NCI-H446 treated with DMSO at 0.1 percent for 48 hours (cell line): ENCODE measurements around the gene ELMO2.

Experiments
- DNase-seq: peaks from one replicate; lab custom pipeline; 2025; lab: John Stamatoyannopoulos, UW

ELMO2 gene

DNA sequence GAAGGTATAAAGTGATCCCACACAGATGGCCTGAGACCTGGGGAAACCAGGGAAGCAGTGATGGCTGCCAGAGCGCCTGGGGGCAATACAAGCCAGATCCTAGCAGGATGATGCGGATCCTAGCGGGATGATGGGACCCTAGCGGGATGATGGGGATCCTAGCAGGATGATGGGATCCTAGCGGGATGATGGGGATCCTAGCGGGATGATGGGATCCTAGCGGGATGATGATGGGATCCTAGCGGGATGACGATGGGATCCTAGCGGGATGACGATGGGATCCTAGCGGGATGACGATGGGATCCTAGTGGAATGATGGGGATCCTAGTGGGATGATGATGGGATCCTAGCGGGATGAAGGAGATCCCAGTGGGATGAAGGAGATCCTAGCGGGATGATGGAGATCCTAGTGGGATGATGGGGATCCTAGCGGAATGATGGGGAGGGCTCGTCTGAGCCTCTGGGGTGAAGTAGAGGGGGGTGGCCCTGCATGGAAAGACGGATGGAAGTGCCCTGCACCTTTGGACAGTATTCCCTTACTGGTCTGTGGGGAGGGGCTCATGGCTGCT is 54.0 kb downstream of the ELMO2 start:
- DNase-seq = no peak

DNA sequence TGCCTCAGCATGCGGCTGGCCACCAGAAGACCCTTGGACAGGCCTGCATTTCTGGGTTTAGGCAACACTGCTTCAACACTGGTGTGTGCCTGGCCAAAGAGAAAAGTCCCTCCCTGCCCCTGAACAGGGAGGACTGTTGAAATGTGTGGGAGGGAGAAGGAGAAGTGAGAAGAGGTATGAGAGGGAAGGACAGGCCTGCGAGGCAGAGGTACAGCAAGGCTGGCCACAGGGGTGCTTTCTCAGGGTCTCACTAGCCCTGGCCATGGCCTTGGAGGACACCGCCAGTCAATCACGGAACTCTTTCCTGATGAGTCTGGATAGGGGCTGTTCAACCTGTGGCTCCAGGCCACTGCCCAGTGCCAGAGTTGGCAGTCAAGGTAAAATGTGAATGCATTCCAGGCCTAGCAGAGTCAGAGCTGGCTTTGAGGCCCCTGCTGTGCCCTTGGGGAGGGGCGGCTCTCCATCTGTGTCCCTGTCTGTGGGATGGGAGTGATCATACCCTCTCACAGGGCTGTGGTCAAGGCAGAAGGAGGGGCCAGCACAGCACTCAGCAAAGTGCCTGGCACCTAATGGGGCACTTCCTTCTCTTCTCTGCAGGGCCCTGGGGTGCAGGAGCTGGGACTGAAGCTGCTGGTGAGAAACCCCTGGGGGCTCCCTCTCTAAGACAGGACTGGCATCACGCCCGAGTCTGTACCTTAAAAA is 54.9 kb downstream of the ELMO2 start:
- no peak for DNase-seq

DNA sequence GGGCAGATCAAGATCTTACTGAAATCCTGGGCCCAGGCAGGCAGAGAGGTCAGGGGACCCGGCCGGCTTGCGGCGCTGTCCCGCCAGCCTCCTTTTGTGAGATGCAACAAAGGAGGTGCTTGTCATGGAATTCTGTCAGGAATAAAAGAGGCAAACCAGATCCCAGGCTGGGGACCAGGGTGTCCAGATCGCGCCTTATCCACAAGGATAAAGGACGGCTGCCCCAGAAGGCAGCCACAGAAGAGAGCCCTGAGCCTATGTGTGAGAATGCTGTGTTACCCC is 55.5 kb downstream of the ELMO2 start:
- no peak for DNase-seq

DNA sequence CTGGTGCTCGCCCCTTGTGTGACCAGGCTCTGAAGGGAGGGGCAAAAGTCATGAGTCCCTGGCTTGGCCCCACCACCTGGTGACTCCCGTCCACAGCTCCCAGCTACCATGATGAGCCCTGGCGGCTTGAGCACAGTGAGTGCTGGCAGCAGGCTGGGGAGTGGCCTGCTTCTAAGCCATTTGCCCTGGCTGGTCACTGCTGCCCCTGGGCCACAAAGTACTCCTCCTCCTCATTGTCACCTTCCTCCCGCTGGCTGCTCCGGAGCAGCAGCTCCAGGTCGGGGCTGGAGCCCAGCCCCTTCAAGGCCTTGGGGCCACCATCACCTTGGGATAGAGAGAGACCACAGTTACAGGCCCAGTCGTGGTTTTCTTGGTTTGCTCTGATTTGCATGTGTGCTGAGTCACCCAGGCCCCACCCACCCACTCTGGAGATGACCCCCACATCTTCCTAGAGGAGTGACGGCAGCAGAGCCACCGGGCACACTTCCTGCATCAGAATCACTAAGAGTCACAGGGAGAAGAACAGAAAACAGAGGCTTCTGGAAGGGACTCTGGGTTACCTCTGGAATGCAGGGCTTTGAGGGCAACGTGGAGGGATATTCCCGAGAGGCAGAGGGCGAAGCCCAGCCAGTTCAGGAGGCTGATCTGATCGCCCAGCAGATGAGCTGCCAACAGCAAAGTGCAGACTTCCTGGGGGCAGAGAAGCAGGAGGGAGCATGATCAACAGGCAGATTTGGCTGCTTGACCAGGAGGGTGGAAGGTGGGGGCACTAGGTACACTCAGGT is 56.0 kb downstream of the ELMO2 start:
- no peak for DNase-seq

DNA sequence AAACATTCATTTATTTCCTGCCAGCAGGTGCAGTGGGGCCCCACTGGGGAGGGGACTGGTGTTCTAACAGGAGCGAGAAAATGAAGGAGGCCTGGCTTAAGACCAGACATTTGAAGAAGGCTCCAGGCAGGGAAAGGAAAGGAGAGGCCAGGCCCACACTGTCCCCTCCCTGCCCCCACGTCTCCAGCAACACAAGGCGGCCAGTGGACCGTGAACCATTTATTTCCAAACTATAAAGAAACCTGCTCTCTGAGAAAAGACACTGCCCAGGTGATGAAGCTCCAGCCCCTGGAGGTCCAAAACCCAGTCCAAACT is 56.7 kb downstream of the ELMO2 start:
- no peak for DNase-seq

DNA sequence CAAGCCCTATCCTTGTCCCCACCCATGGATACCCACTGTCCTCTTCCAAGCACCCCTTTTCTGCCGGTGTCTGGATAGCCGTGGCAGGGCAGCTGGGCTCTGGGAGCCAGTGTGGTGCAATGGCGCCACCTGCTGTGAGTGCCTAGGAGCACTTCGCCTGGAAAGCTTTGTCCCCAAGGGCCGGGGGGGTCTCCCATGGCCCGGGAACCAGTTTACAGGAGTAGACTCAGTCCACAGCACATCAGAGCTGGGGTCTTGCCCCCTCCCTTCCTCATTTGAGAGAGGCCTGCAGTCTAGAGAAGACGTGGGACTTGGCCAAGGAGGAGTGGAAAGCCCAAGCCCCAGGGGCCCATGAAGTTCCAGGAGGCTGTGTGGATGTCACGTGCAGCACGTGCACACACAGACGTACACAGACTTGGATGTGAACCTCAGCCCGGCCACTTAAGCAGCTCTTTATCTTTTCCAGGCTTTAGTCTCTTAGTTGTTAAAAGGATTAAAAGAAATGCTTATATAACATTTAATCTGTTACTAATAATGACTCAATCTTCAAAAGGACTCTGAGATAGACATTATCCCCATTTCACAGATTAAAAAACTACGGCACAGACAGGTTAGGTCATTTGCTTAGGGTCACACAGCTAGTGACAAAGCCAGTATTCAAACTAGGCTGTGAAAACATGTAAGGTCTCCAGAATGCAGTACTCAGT is 57.2 kb downstream of the ELMO2 start:
- no peak for DNase-seq

DNA sequence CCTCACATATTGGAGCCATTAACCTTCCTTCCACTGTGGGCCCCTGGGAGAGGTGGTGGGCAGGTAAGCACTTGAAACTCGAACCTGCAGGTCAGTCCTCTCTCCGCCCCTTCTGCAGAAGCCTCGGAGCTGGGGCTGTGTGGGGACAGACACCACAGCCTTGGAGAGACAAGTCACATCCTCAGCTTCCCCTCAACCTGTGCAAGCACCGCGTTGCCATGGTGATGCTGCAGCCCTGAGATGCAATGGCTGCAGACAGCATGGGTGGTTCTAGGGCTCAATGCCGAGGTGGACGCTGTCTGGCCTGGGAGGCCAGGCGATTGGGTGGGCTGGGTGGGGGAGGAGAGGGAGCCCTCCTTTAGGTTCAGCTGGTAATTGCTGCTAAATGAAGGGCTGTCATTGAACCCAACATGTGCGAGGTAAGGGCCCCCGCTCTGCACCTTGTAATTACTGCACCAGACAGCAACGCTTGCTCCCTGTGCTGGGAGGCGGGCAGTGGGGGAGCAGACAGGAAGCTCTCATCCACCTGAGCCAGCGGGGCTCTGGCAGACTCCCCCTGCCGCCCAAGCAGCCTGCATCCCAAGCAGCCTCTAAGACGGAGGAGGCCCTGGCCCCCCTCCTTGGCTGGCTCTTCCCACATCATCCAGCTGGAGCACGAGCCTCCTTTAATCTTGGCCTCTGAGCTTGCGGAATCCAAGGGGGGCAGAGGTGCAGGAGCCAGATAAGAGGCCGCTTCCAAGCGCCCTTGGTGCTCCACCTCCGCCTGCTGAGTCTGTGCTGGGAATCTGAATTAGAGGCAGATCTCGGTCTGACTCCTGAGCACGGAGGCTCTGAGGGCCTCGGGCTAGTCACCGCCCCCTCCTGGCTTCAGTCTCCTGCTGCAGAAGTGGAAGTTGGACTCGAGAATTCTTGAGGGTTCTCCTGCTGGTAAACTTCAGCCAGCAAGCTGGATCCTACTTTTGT is 58.3 kb downstream of the ELMO2 start:
- DNase-seq = no peak

DNA sequence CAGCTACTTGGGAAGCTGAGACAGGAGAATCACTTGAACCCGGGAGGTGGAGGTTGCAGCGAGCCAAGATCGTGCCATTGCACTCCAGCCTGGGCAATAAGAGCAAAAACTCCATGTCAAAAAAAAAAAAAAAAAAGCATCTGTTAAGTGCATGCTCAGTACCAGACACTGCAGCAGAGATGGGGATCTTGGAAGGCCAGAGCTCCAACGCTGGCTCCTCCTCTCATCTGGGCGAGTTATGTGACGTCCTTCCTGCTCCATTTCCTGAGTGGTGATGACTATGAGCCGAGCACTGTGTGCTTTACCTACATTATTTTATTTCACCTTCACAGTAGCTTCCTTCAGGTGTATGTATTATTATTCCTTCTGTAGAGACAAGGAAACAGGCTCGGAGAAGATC is 59.6 kb downstream of the ELMO2 start:
- no peak for DNase-seq

DNA sequence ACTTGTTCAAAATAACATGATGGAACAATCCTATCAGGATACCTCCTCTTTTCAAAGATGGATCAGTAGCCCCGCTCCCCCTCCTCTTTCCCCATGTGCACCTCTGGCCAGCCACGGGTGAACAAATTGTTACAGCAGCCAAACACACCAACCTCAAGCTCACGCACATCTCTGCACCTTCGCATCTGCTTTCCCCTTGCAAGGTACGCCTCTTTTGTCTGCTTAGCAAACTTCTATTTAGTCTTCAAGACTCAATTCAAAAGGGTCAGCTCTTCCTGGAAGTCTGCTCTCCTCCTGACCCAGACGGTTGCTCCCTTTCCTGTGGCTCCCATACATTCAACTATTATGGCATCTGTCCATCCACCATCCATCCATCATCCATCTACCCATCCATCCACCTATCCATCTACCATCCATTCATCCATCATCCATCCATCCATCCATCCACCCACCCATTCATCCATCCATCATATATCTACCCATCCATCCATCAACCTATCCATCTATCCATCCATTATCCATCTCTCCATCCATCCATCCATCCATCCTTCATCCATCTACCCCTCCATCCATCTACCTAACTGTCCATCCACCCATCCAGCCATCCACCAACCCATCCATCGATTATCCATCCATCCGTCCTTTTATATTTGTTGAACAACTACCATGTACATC is 61.8 kb downstream of the ELMO2 start:
- no peak for DNase-seq

DNA sequence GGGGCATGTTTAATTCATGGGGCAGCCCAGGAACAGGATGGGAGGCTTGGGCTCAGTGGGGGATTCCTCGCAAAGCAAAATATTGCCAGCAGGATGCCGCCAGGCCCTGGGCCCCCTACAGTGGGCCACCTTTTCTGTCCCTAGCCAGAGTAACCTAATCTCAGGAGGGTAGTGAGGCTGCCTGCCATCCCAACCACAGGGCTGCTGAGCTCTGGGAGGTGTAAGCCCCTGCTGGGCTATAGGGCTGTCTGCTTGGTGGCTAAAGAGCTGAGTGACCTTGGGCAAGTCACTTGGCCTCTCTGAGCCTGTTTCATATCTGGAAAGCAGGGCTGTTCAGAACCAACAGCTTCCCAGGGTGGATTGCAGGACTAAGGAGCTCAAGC is 62.4 kb downstream of the ELMO2 start:
- DNase-seq = no peak

DNA sequence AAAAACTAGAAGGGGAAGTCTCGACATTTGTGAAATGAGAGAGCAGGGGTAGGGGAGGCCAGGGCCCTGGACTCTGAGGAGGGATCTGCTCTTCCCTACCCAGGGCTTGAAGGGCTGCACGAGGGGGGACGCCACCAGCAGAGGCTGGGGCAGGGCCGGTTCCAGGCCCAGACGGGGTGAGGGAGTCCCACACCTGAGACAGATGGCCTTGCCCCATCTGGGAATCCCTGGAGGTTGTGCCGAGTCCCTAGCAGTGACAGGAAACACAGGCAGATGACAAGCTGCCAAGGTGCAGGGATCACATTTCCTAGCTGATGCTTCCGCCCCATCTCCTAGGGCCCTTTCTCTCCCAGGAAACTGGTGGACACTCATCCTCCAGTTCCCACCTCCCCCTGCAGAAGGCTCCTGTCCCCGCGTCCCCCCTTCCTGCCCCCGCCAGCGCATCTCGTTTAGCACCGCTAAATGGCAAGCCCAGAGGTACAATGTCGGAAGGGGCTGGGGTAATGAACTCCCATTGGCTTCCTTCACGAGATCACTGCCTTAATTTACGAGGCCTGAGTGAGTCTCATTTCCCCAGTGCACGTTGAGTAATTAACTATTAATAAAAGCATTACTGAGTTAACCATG is 63.0 kb downstream of the ELMO2 start:
- no peak for DNase-seq

DNA sequence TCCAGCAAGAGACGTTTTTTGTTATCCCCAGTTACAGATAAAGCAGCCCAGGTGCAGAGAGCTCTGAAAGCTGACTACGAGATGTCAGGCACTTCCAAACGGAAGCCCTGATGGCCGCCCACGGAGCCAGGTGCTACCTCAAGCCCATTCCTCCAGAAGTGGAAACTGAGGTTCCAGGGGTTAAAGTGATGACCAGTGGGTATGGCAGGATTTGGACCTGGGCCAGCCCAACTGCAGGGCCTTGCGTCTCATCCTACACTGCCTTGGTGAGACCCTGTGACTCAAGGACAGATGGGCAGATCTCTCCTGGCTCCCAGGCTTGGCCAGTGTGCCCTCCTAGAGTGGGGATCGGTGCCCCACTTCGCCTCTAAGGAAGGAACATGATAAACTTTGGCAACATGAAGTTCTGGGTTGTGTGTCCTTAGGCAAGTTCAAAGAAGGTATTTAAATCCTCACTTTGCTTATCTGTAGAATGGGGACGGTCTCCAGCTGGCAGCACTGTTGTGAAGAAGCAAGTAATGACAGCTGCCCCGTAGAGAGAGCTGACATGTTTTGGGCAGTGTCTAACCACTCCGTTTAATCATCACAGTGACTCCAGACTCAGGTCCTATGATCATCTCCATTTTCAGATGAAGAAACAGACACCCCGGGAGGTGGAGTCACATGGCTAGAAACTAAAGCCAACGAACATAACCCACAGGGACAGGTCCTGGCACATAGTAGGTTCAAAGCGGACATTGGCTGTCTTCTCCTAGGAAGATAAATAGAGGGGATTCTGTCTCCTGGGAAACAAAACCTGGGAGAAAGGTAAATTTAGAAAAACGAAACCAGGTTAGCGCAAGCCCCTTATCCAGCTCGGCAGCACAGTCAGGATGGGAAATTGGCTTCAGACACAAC is 63.7 kb downstream of the ELMO2 start:
- no peak for DNase-seq

DNA sequence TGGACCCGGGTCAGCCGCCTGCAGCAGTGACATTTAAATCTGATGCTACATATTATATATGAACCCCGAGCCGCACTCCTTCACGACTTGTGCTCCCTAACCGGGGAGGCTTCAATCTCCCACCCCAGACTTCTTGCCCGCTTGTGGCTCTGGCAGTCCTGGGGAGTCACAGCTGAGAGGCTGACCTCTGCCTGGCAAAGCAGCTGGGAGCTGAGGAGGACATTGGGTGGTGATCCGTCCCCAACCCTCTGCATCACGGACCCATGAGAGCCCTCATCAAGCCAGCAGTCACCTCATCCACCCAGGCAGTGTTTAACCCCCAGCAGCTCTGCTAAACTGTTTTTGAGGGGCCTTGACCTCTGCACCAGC is 64.4 kb downstream of the ELMO2 start:
- no peak for DNase-seq

DNA sequence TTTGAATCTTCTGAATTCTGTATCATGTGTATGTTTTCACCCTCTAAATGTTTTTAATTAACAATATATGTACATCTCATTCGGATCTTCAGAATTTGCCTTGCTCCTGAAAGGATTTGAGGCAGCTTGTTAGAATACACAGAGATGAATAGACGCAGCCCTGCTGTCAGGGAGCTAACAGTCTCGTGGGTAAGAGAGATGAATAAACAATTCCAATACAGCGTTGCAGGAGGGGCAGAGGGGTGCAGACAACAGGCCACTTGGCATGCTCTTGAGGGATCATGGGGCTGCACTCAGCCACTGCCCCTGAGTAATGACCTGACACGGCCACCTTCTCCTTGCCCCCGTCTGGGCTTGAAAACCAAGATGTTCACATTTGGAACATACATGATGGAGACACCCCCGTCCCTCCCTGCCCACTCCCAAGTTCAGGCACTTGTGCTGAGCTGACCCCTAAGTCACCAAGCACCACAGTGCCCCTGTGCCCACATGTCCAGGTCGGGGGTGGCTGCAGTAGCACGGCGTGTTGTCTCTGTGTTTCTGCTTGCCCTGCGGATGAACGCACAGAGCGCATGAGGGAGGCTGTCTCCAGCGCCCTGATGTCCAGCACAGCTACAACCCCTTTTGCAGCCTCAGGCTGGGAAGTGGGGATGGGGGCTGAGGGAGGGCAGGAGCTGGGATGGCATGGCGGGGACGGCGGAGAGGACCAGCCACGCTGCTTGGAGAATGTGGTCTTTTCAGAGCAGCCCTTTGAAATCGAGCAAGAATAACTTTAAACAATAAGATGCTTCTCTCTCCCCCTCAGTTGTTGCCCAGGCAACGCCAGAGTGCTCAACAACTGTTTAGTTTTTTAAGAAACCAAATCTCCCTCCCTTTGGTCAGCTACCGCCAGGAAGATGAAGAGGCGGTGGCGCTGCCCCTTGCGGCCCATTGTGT is 65.1 kb downstream of the ELMO2 start:
- no peak for DNase-seq

DNA sequence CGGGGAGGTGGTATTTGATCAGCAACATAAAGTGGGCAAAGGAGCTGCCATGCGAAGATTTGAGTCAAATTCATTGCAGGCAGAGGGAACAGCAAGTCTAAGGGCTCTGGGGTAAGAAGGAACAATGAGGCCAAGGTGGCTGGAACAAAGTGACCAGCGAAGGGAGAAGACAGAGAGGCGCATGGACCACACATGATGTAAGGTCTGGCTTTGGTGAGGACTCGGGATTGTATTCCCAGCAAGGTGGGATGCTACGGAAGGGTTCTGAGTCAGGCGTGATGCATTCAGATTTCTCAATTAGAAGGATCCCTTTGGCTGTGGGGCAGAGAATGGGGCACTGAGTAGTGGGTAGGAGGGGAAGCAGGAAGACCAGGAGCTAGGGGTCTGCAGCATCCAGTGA is 67.4 kb downstream of the ELMO2 start:
- DNase-seq = no peak

DNA sequence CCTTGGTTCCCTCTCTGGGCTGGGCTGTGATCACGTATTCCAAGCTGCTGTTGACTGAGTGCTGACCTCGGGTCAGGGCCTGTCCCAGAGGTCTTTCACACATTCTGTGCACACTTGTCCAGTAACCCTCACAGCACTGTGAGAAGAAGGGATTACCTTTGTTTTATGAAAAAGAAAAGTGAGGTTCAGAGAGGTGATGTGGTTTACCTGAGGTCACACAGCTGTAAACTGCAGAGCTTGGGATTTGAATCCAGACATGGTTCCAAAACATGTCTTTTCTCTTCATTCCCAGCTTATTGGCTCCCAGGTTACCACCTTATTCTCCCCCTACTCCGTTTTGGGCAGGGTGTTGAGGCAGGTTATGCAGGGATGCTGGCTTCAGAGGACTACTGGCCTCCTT is 69.7 kb downstream of the ELMO2 start:
- DNase-seq = no peak

DNA sequence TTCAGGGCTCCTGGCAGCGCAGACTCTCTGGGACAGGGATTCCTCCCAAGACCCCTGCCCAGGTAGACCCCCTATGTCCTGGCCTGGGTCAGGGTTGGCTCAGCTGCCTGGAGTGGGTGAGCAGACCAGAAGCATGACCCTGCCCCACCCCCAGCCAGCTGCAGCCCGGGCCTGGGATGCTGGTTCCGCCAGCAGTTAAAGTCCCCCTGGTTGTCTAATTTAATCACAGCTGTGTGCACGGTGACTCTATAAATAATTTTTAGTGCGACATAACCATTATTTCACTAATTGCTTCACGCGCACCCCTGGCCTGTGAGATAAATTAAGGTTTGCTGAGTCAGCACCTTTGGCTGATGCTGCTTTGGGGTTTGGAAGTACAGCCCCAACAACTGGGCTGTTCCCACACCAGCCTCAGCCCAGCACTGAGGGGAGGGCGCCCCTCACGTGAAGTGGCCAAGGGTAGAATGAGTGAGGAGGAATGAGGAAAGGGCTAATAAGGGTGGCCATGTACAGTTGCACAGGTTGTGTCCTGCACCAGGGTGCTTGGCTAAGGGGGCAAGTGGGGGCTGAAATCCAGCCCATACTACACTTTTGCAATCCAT is 72.0 kb downstream of the ELMO2 start:
- no peak for DNase-seq

DNA sequence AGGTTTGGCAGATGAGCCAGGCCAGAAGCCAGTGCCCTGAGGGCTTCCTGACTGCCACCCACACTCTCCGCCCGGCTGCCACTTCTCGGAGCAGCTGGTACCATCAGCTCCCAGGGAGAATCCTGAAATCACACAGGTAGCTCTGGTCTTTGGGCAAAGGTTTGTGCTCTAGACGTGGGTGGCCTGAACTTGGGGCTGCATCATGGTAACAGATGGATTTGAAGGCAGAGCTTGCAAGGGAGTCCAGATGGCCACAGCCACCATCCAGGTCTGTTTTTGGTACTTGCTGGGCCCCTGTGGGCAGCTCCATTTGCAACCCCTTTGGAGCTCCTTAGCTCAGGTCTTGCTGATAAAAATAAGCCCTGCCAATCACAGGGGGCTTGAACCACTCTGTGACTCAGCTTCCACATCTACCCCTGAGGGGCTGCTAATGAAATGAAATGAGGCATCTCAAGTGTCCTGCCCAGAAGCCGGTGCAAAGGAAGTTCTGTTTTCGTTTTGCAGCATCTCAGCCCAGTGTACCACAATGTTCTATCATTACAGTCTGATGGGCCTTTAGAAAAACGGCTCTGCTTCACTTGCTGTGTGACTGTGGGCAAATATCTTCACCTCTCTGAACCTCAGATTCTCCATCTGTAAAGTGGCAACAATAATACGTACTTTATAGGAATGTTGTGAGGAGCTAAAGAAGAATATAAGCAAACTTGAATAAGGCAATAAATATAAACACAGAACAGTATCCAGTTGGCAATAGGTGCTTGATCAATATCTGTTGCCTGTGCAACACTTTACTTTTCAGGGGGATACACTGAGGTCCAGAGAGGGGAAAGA is 73.0 kb downstream of the ELMO2 start:
- DNase-seq = peak; percentile 39
